GM19324 (cell line): ENCODE results near the gene GPAT2.
"Not testable (repeated sequence)": the region's sequence is repeated elsewhere in the genome, so short reads cannot be mapped to it uniquely, and the experiment has no call there.

Experiments
- ATAC-seq: cut with Tn5 transposase; IDR thresholded peaks from one replicate; pipeline ENCODE4 v1.9.1; 2021; ENCODE audit warnings: mild to moderate bottlenecking, moderate library complexity; ENCODE audit not compliant: unreplicated experiment, low FRiP score

Gene GPAT2

GRCh38 chr2:95990884-95991283 is 43.8 kb downstream of the GPAT2 start:
- not testable (repeated sequence) for ATAC-seq
